Fibroblast of peridontal ligament (primary cell): Measurements from ENCODE around the gene DGCR8.

Experiments
- DNase-seq: peaks from one replicate; pipeline ENCODE4 v3.0.0-alpha.2; 2010; ENCODE audit errors: extremely low read depth

The DGCR8 gene

GRCh38 chr22:20124083-20124787, 44.2 kb downstream of the DGCR8 start:
- DNase-seq = no peak

- no peak for DNase-seq
These were observed 45.4 kb downstream of the DGCR8 start for GRCh38 chr22:20125201-20126174.

- DNase-seq = no peak
These were observed 46.4 kb downstream of the DGCR8 start for GRCh38 chr22:20126284-20127029.

- DNase-seq = no peak
These were observed 47.4 kb downstream of the DGCR8 start for GRCh38 chr22:20127318-20127868.

- no peak for DNase-seq
These were observed 48.0 kb downstream of the DGCR8 start for GRCh38 chr22:20127869-20128618.

DNA sequence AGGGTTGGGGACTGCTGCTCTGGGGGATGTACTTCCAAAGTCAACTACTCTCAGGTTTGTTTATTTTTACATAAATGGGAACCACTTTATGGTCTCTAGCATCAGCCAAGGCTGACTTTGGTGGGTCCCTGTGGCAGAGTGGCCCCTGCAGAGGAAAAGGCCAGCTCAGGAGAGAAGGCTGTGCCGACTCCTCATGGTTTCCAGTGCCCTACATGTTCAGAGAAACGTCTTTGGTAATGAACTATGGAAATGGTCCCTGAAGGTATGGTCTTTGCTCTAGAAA, 48.5 kb downstream of the DGCR8 start:
- no peak for DNase-seq

GRCh38 chr22:20128902-20129746, 49.1 kb downstream of the DGCR8 start:
- no peak for DNase-seq

- no peak for DNase-seq
These were observed 49.6 kb downstream of the DGCR8 start for GRCh38 chr22:20129747-20130014.

GRCh38 chr22:20130319-20130718, 50.3 kb downstream of the DGCR8 start:
- DNase-seq = no peak

DNA sequence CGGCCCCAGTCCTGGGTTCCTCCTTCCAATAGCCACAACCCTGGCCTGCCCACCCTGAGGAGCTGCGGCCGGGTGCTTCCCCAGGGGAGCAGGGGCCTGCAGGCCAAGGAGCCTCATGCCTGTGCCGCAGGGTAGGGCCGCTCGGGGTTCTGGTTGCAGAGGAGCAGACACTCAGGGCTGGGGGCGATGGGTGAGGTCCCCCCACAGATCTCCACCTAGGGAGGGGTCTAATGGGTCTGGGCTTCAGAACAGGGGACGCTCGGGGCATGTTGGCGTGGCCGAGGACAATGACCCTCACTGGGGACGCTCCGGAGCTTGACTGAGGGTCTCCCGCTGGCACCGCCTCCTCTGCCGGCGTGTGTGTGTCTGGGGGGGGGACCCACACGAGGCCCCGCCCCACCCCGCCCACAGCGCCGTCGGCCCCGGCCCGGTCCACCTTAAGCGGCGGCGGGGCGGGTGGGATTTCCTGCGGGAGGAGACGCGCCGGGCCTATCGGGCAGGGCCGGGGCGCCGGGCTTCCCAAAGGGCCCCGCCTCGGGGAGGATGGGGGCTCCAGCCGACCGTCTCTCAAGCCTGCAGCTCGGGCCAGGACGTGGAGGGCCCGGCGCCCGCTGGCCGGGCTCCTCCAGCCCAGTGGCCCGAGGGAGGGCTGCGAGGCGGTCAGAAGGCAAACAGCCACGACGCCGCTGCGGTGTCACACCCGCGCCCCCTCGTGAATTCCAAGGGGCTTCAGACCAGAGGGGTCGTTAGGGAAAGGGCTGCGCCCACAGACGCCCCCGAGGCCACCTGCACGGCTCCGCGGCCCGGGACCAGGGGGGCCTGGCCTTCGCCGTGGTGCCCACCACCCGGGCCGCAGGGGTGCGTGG, 50.9 kb downstream of the DGCR8 start:
- peak; percentile 53 for DNase-seq

DNA sequence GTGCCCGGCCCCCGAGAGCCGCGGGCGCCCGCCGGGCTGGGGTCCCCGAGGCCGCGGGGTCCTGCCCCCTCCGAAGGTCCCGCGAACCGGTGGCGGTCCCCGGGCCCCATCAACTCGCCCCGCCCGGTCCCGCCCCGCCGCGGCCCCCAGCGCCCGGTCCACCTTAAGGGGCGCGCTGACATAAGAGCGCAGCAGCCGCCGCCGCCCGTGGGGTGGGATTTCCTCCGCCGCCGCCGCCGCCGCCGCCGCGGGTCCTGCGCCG, 51.5 kb downstream of the DGCR8 start, which contains the start of gene ZDHHC8:
Gene ZDHHC8 (plus strand): TSS at position 208 of the 262 bp plus-strand sequence. CDS start 144 bp downstream, outside the sequence.
- DNase-seq = no peak

- DNase-seq = no peak
These were observed 52.0 kb downstream of the DGCR8 start for GRCh38 chr22:20131859-20132685.

GRCh38 chr22:20132686-20133246, 52.7 kb downstream of the DGCR8 start:
- DNase-seq = no peak

DNA sequence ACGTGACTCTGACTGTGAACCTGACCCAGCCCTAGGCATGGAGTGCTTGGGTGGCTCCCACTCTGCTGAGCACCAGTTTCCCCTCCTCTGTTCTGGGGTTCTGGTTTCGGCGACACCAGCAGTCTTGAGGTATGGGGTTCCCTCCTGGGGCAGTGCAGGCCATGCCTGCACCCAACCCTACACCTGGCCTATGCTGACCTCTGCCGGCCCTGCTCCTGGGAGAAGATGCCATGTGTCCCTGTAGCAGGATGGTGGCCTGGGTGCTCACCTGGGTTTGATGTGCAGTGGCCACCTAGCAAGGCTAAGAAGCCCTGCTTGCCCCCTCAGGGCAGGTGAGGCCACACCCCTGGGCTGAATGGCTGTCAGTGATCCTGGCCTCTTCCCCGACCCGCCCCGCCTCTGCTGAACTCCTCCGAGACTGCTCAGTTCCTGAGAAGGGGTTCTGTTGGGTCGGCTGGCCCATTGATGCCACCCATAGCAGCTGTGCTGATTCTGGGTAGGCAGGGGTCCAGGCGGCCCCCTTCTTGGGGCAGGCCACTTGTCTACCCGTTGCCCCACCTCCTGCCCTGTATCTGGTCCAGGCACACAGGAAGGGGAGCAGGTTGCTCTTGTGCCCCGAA, 54.0 kb downstream of the DGCR8 start:
- no peak for DNase-seq

DNA sequence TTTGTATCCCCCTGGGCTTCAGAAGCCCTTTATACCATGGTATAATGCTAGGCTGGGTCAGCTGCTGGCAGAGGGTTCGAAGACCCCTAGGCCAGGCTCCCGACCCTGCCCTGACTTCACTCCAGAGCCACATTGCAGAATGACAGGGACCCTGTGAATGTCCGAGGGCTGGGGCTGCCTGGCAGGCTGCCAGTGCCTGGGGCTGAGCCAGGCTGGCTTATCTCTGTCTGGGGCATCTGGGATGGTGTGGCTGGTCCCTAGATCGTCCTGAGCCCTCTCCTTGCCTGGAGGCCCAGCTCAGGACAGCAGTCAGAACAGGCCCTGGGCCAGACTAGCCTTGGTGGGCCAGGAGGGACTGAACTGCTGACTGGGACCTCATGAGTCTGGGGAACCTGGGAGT, 55.2 kb downstream of the DGCR8 start:
- no peak for DNase-seq

DNA sequence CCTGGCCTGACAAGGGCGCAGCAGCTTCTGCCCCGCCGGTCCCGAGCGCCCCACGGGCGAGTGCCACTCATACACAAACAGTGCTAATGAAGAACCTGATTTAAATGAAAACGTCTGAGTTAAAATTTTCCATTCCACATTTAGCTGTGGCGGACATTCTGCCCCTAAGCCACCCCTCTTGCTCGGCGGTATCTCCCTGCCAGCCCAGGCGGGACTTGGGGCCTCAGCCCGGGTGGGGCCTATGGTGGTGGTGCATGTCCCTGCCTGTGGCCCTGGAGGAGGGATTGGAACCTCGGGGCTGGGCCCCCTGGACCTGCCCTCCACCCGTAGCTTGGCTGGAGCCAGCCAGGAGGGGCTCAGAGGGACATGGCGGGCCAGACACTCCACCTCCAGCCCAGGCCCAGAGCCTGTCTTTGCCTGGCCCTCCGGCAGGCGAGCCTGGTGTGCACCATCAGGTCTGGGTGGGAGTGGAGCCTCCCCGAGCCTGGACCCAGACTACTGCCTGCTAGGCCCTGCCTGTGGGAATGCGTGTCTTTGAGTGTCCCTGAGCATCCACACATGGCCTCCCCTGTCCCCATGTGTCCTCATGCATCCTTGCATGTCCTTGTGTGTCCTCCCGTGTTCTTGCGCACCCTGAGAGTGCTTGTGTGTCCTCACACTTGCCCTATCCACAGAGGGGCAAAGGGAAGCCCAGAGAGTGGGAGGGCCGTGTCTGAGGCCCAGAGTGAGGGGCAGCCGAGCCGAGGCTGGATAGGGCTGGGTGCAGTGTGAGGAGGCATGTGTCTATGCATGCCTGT, 56.0 kb downstream of the DGCR8 start:
- DNase-seq = no peak

- no peak for DNase-seq
These were observed 56.5 kb downstream of the DGCR8 start for GRCh38 chr22:20136603-20136873.

DNA sequence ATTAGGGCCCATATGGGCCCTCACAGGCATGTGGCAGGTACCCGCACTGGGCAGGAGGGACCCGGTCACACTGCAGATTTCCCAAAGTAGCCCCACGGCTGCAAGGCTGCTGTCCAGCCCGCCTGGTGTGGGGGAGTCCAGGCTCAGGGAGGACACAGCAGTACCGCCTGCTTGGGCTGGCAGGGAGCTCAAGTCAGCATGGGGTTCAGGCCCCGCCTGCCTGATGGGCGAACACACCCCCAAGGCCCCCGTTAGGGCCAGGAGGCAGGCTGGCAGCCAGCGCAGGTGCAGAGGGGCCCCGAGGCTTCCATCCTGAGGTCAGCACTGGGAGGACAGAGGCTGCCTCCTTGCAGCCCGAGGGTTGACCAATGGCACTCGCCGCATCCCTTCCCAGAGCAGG, 57.1 kb downstream of the DGCR8 start:
- DNase-seq = no peak
